NT2/D1 (cell line): ENCODE data around the gene TSR1.
"Not testable (repeated sequence)": the region's sequence is repeated elsewhere in the genome, so short reads cannot be mapped to it uniquely, and the experiment has no call there.

ENCODE experiments used
- YY1 ChIP-seq: IDR thresholded peaks from 2 replicates; pipeline ENCODE4 v1.6.1; 2011; ENCODE audit not compliant: insufficient read length, insufficient read depth
- ZNF274 ChIP-seq: IDR thresholded peaks from 2 replicates; pipeline ENCODE4 v1.6.1; 2011; ENCODE audit warnings: mild to moderate bottlenecking, low read depth, low read length

DNA sequence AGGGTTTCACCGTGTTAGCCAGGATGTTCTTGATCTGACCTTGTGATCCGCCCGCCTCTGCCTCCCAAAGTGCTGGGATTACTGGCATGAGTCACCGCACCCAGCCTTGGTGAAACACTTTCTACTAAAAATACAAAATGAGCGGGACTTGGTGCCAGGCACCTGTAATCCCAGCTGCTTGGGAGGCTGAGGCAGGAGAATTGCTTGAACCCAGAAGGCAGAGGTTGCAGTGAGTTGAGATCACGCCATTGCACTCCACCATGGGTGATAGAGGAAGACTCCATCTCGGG, 19.4 kb downstream of the TSR1 start:
- TF ChIP-seq ZNF274, YY1: not testable (repeated sequence)
